SH-SY5Y (cell line): ENCODE results near the gene ZKSCAN5.

Experiments used
- GATA2 ChIP-seq: IDR thresholded peaks from 2 replicates; pipeline ENCODE4 v1.6.1; 2011; ENCODE audit warnings: mild to moderate bottlenecking, low read depth, low read length
- GATA3 ChIP-seq: IDR thresholded peaks from 2 replicates; pipeline ENCODE4 v1.6.1; 2011; ENCODE audit warnings: low read depth, mild to moderate bottlenecking, low read length, moderate library complexity

GRCh38 chr7:99490878-99491277 lies 13.6 kb upstream of the ZKSCAN5 start:
- TF ChIP-seq GATA2 (no peak), GATA3 (no peak)
